Testis (tissue), 3 donors: Measurements from ENCODE around the gene TTC14. TPM values are rescaled to one million over a fixed set of nuclear protein-coding genes. Genes with fewer than 3 reads are reported as not detected.
A peak's percentile ranks its signal among the peaks of the same experiment; 100 is the strongest.

Experiments used
- DNase-seq: peaks from one replicate; pipeline ENCODE4 v3.0.0-alpha.2; 2019
- H3K27ac ChIP-seq, 2 donors: fragments of 200-600 bp; sonication (generic); one replicate each; pipeline ENCODE4 v1.5.1; 2019
- H3K27me3 ChIP-seq: fragments of 200-600 bp; sonication (generic); one replicate; pipeline ENCODE4 v1.5.1; 2019
- H3K36me3 ChIP-seq: fragments of 200-600 bp; sonication (generic); one replicate; pipeline ENCODE4 v1.5.1; 2017; ENCODE audit warnings: low read depth; ENCODE audit errors: missing control alignments
- H3K4me1 ChIP-seq: fragments of 200-600 bp; sonication (generic); one replicate; pipeline ENCODE4 v1.5.1; 2019
- H3K4me3 ChIP-seq, 2 donors: fragments of 200-600 bp; sonication (generic); one replicate each; pipeline ENCODE4 v1.5.1; 2017 to 2019
- H3K9me3 ChIP-seq: fragments of 200-600 bp; sonication (generic); one replicate; pipeline ENCODE4 v1.5.1; 2017
- CTCF ChIP-seq, 3 experiments: fragments of 450-650 bp in 2 of 3; fragments of 200-600 bp in 1 of 3; sonication (generic) in 1 of 3; IDR thresholded peaks; one replicate each; pipeline ENCODE4 v1.5.1; 2016 to 2019; ENCODE audit warnings: antibody characterized with exemption in 3 of 3, mild to moderate bottlenecking in 2 of 3, moderate library complexity in 1 of 3
- POLR2A ChIP-seq: fragments of 450-650 bp; IDR thresholded peaks from one replicate; pipeline ENCODE4 v1.6.1; 2017; ENCODE audit warnings: antibody characterized with exemption, mild to moderate bottlenecking, moderate library complexity
- WGBS, 2 donors: methylation state at CpG; one replicate each; pipeline ENCODE4 v1.1.5; 2018; 5-methylcytosine and 5-hydroxymethylcytosine counted together
- intact Hi-C: fragments of 100-400 bp; cut with DNase I; formaldehyde crosslinking; loops from one replicate; pipeline ENCODE4 v1.15.1; 2023; ENCODE audit warnings: low total_unique reads
- polyA plus RNA-seq: library from polyadenylated mRNA; stranded (reverse); fragments of 350-450 nt; fragmentation: Illumina TruSeq; extraction: RNeasy Lipid Tissue Mini Kit (QIAGEN cat#74804); gene quantifications from one replicate; pipeline ENCODE4 v1.2.3, GENCODE V29; 2014; ENCODE audit warnings: low read depth, low replicate concordance; ENCODE audit not compliant: insufficient read depth
- small RNA-seq, 2 donors: library from RNA; depleted of rRNA; stranded (forward); fragments of <200 nt; gene quantifications; one replicate each; pipeline ENCODE3, GENCODE V24; 2016
- total RNA-seq, 2 donors: library from RNA; depleted of rRNA; stranded (reverse); fragments of >200 nt; gene quantifications; one replicate each; pipeline ENCODE4 v1.2.3, GENCODE V29; 2016

Gene TTC14
- total and polyA plus RNA-seq, 3 donors from 2014 or later = 18.6 to 79.9 (median 79.6) TPM

- no peaks in the 10 kb centered on the region for H3K9me3 ChIP-seq
- no peak for DNase-seq
- no peak overlapping the region for H3K4me3 ChIP-seq
- H3K36me3 ChIP-seq = no peaks in the 10 kb centered on the region
- no peaks in the 10 kb centered on the region for H3K27me3 ChIP-seq
- no peak for TF ChIP-seq POLR2A
- peak in 1 of 3 experiments; percentile 17 for TF ChIP-seq CTCF (IDR thresholded peaks at IDR 0.05)
- no peak overlapping the region for H3K27ac ChIP-seq
- H3K4me1 ChIP-seq = no peaks in the 10 kb centered on the region
- WGBS, 2 donors = 37 to 58% methylated on average over 1 of the region's 1 CpG
- intact Hi-C loops = no loop called here
Measured at GRCh38 chr3:180646187-180646790, 44.3 kb downstream of the TTC14 start.

- 58 to 62% methylated on average over 4 of the region's 4 CpGs for WGBS, 2 donors
Measured at GRCh38 chr3:180656406-180656805, 54.4 kb downstream of the TTC14 start.

GRCh38 chr3:180657094-180657493 lies 55.1 kb downstream of the TTC14 start:
- no peaks in the 10 kb centered on the region for H3K27me3 ChIP-seq
- no peaks in the 10 kb centered on the region for H3K36me3 ChIP-seq
- no peaks in the 10 kb centered on the region for H3K4me1 ChIP-seq
- TF ChIP-seq POLR2A = no peak
- no peak for DNase-seq
- no peak overlapping the region for H3K4me3 ChIP-seq
- intact Hi-C loops = no loop called here
- H3K9me3 ChIP-seq = no peaks in the 10 kb centered on the region
- 77 to 81% methylated on average over 4 of the region's 4 CpGs for WGBS, 2 donors
- H3K27ac ChIP-seq = no peak overlapping the region

More at GRCh38 chr3:180656406-180656805, 54.4 kb downstream of the TTC14 start:
- Histone ChIP-seq H3K9me3 (no peaks in the 10 kb centered on the region), H3K4me1 (no peaks in the 10 kb centered on the region), H3K36me3 (no peaks in the 10 kb centered on the region), H3K27ac (no peak overlapping the region), H3K4me3 (no peak overlapping the region), H3K27me3 (no peaks in the 10 kb centered on the region)
- no peak for TF ChIP-seq POLR2A
- no peak for TF ChIP-seq CTCF (IDR thresholded peaks at IDR 0.05)
- intact Hi-C loops = no loop called here
- DNase-seq = no peak

Small RNA genes lying within 50 kb of the gene (small RNA-seq; reads per million reads assigned to genes)
- gene AC068298.1 = 0 reads per million in 2 donors
- 0 reads per million in 2 donors for gene RNU6-486P

Other genes starting within 250 kb of the TTC14 start
- gene CCDC39, start 77.3 kb downstream of the TTC14 start, total RNA-seq = 1 to 10 TPM; 3.5 to 7.4 TPM
- 4.3 TPM for gene CCDC39, start 77.3 kb downstream of the TTC14 start, polyA plus RNA-seq